Skeletal muscle cell (primary cell): ENCODE results near the gene AFM.
A peak's percentile ranks its signal among the peaks of the same experiment; 100 is the strongest.
"Not testable (repeated sequence)": the region's sequence is repeated elsewhere in the genome, so short reads cannot be mapped to it uniquely, and the experiment has no call there.

Experiments used
- DNase-seq: peaks from one replicate; pipeline ENCODE4 v3.0.0-alpha.2; 2010; ENCODE audit warnings: low read depth
- H3K4me3 ChIP-seq: 2 replicates; pipeline ENCODE4 v1.5.1; 2011; ENCODE audit warnings: low read depth, mild to moderate bottlenecking, control low read depth, low read length, moderate library complexity

AFM gene

GRCh38 chr4:73487233-73487632, 5.7 kb downstream of the AFM start:
- H3K4me3 ChIP-seq: no peak overlapping the region
- DNase-seq: no peak

GRCh38 chr4:73499996-73500765, 18.6 kb downstream of the AFM start:
- no peak for DNase-seq
- no peak overlapping the region for H3K4me3 ChIP-seq

DNA sequence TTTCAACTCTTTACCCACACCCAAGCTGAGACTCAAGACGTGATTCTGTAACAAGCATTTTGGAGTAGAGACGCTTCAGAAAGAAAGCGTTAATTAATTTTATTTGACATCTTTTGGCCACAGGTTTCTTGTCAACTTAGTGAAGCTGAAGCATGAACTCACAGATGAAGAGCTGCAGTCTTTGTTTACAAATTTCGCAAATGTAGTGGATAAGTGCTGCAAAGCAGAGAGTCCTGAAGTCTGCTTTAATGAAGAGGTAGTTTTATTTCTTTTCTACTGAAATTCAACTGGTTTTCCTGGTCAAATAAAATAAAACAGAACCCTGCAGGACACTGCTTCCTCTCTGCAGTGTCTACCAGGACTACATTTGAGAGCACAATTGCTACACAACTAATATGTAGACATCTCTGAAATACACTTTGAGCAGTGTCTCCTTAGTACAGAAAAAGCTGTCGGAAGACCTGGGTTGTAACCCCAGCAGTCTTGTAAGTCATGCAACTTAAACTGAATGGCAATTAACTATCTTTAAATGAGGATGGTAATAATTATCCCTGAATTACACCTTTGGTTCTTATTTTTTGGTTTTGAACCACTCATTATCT, 20.2 kb downstream of the AFM start:
- no peak for DNase-seq
- no peak overlapping the region for H3K4me3 ChIP-seq

GRCh38 chr4:73505567-73505966, 24.0 kb downstream of the AFM start:
- no peak for DNase-seq
- no peak overlapping the region for H3K4me3 ChIP-seq

GRCh38 chr4:73507541-73507940, 26.0 kb downstream of the AFM start:
- H3K4me3 ChIP-seq: no peak overlapping the region
- DNase-seq: no peak

DNA sequence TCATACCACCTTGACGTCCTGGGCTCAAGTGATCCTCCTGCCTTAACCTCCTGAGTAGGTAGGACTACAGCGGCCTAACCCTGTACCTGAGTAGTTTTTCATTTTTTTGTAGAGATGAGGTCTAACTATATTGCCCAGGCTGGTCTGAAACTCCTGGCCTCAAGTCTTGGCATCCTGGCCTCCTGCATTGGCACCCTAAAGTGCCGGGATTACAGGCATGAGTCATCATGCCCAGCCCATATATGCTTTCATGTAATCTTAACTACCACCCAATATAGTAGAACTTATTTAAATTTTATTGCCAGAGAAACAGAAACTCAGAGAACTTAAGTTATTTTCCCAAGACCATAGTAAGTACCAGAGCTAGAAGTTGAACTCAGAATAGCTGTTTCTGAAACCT, 27.1 kb downstream of the AFM start:
- no peak for DNase-seq
- no peak overlapping the region for H3K4me3 ChIP-seq

DNA sequence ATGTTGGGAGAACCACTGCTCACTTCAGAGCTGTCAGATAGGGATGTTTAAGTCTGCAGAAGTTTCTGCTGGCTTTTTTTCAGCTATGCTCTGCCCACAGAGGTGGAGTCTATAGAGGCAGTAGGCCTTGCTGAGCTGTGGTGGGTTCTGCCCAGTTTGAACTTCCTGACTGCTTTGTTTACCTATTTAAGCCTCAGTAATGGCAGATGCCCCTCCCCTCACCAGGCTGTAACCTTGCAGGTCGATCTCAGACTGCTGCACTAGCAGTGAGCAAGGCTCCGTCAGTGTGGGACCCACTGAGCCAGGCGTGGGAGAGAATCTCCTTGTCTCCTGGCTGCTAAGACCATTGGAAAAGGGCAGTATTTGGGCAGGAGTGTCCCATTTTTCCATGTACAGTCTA, 36.8 kb downstream of the AFM start:
- no peak for DNase-seq
- H3K4me3 ChIP-seq: no peak overlapping the region

- no peak overlapping the region for H3K4me3 ChIP-seq
- peak; percentile 89 for DNase-seq
Observed at GRCh38 chr4:73520821-73521220, 39.3 kb downstream of the AFM start.

DNA sequence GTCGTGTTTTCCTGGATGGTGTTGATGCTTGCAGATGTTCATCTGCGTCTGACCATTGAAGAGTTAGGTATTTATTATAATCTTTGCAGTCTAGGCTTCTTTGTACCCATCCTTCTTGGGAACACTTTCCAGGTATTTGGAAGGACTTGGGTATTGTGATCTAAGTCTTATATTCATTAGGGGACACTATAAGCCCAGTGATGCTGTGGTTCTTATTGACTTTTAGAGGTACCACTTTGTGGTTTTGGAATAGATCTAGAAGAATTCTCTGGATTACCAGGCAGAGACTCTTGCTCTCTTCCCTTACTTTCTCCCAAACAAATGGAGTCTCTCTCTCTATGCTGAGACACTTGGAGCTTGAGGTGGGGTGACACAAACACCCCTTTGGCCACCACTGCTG, 41.6 kb downstream of the AFM start:
- no peak for DNase-seq
- no peak overlapping the region for H3K4me3 ChIP-seq

GRCh38 chr4:73525611-73526010, 44.1 kb downstream of the AFM start:
- no peak overlapping the region for H3K4me3 ChIP-seq
- no peak for DNase-seq

DNA sequence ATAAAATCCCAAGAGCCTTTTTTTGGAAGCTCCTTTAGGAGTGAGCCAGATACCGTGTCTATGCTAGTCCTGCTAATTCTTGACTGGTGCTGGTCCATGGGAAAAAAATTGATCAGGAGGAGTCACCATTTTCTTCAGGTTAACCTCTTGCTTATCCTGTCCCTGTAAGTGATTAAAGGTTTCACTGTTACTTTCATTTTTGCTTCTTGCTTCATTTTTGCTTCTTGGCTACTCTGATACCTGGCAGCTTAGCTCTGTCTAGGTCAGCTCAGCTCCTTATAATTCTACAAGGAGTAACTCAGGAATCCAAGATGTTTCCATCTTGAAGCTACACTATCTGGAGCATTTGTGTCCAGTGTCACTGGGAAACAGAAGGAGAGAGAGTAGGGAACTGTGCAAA, 45.7 kb downstream of the AFM start:
- no peak for DNase-seq
- H3K4me3 ChIP-seq: no peak overlapping the region

DNA sequence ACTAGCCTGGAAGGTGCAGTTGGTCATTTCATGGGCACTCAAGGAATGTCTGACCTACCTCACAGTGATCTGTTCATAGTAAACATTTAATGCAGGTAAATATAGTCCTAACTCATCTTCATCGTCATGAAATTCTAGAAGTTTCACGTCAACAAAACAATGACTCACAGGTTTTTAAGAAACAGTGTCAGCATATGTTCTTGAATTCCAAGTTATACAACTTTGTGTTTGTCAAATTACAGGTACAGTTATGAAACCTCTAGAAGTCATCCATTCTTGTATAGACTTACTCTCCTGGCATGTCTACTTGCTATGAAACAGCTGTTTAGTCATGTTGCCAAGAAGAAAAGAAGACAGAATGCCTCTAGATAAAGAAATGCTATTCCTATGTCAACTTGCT, 46.6 kb downstream of the AFM start:
- no peak for DNase-seq
- no peak overlapping the region for H3K4me3 ChIP-seq

GRCh38 chr4:73533515-73534422, 52.2 kb downstream of the AFM start:
- DNase-seq: no peak
- H3K4me3 ChIP-seq: no peak overlapping the region

DNA sequence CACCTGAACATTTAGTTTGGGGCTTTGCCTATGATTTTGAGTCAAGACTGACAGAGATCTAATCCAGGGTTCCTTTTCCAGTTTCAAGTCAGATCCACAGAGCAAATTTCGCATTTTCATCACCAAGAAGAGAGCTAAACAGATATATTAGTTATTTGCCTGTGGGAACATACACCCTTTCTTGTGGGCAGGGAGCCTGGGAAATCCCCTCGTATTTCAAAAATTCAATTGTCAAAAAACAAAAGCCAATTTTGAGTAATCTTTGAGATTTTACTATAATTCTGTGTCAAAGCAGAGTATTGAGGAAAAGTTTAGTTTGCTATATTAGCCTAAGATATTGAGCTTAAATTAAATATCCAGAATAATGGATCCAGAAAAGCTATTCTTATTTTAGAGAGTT, 56.6 kb downstream of the AFM start:
- DNase-seq: no peak
- no peak overlapping the region for H3K4me3 ChIP-seq

GRCh38 chr4:73539386-73539785, 57.8 kb downstream of the AFM start:
- DNase-seq: no peak
- H3K4me3 ChIP-seq: no peak overlapping the region

DNA sequence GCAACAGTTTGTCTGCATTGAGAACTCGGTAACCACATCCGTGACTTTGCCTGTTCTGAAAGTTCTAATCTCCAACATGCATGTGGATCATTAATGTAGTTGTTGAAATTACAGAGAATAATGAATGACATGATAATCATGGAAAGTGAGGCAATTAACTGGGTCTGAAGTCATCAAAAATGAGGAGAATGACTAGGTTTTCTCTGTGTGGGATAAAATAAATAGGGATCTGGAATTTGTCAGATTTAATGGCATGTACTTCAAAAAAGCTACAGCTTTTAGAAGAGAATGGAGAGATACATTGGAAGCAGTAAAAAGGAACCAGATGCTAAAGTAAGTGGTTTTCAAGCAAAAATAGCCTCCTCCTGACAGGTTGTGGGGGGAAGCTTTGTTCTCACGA, 59.3 kb downstream of the AFM start:
- H3K4me3 ChIP-seq: no peak overlapping the region
- no peak for DNase-seq

DNA sequence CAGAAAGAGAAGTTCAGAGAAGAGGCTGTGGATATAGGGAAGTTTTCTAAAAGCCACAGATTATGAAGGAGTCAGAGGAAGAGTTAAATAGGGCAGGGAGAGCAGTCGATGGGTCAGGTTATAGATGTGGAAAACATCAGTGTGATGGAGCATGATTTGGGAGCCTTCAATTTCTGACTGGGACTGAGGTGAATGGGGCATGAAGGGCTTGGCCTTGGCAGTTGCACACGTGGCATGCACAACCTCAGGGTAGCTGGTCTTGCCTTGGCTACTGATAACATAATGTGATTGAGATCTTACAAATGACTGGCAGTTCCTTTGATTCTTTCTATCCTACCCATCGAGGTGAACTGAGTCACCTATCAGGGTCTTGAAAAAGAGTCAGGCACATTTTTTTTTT, 59.7 kb downstream of the AFM start:
- no peak for DNase-seq
- no peak overlapping the region for H3K4me3 ChIP-seq

DNA sequence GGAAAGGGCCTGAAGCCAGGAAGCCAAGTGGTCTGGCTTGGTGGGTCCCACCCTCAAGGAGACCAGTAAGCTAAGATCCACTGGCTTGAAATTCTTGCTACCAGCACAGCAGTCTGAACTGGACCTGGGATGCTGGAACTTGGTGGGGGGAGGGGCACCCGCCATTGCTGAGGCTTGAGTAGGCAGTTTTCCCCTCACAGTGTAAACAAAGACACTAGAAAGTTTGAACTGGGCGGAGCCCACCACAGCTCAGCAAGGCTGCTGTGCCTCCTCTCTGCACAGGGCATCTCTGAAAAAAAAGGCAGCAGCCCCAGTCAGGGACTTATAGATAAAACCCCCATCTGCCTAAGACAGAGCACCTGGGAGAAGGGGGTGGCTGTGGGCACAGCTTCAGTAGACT, 63.1 kb downstream of the AFM start:
- no peak for DNase-seq
- no peak overlapping the region for H3K4me3 ChIP-seq

DNA sequence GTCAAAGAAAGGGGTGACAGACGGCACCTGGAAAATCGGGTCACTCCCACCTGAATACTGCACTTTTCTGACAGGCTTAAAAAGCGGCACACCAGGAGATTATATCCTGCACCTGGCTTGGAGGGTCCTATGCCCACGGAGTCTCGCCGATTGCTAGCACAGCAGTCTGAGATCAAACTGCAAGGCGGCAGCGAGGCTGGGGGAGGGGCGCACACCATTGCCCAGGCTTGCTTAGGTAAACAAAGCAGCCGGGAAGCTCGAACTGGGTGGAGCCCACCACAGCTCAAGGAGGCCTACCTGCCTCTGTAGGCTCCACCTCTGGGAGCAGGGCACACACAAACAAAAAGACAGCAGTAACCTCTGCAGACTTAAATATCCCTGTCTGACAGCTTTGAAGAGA, 69.3 kb downstream of the AFM start:
- not testable (repeated sequence) for H3K4me3 ChIP-seq, DNase-seq
